HG03520 (cell line): ENCODE results near the gene PTPRH.
A peak's percentile ranks its signal among the peaks of the same experiment; 100 is the strongest.

Source experiments
- ATAC-seq: cut with Tn5 transposase; IDR thresholded peaks from one replicate; pipeline ENCODE4 v1.9.1; 2021; ENCODE audit warnings: mild to moderate bottlenecking, moderate library complexity; ENCODE audit not compliant: unreplicated experiment

Gene PTPRH, protein sequence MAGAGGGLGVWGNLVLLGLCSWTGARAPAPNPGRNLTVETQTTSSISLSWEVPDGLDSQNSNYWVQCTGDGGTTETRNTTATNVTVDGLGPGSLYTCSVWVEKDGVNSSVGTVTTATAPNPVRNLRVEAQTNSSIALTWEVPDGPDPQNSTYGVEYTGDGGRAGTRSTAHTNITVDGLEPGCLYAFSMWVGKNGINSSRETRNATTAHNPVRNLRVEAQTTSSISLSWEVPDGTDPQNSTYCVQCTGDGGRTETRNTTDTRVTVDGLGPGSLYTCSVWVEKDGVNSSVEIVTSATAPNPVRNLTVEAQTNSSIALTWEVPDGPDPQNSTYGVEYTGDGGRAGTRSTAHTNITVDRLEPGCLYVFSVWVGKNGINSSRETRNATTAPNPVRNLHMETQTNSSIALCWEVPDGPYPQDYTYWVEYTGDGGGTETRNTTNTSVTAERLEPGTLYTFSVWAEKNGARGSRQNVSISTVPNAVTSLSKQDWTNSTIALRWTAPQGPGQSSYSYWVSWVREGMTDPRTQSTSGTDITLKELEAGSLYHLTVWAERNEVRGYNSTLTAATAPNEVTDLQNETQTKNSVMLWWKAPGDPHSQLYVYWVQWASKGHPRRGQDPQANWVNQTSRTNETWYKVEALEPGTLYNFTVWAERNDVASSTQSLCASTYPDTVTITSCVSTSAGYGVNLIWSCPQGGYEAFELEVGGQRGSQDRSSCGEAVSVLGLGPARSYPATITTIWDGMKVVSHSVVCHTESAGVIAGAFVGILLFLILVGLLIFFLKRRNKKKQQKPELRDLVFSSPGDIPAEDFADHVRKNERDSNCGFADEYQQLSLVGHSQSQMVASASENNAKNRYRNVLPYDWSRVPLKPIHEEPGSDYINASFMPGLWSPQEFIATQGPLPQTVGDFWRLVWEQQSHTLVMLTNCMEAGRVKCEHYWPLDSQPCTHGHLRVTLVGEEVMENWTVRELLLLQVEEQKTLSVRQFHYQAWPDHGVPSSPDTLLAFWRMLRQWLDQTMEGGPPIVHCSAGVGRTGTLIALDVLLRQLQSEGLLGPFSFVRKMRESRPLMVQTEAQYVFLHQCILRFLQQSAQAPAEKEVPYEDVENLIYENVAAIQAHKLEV

DNA sequence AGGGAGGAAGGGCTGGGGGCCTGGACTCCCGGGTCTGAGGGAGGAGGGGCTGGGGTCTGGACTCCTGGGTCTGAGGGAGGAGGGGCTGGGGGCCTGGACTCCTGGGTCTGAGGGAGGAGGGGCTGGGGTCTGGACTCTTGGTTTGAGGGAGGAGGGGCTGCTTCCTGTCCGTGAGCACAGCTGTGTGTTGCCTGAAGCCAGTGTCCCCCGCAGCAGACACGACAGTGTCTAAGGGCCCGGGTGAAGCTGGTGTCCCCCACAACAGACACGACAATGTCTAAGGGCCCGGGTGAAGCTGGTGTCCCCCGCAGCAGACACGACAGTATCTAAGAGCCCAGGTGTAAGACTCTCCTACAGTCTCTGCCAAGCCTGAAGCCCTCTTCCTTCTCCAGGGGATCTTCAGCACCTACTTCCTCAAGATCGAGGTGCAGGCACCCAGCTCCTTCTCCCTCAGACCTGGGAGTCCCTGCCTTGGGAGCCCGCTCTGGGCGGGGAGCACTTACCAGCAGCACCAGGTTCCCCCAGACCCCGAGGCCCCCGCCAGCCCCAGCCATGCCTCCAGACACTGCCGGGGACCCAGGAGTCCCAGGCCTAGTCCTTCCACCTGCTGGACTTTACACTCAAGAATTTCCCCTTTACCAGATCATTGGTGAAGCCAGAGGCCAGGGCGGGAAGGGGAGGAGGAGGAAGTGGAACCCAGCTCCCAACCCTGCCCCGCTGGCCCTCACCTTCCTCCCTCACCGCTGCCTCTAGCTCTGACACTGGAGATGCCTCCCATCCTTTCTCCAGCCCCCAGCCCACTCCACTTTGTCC lies at the start of gene PTPRH:
TSS of gene PTPRH (minus strand) at position 622 of the 813 bp plus-strand sequence. CDS start at position 554, 68 bp downstream.
- ATAC-seq, result no peak

DNA sequence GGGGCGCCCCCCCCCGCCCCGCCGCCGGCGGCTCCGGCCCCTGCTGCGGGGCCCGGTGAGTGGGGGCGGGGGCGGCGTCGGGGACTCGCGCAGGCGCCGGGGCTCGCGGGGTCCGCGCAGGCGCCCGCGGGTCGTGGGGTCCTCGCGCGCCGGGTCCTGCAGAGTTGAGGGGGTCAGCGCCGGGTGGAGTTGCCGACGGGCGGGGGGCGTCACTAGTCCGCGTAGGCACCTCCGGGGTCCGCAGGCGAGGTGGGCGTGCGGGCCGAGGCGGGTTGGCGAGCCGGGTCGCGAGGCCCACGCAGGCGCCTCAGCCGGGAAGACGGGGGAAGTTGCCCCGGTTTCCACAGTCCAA lies 49.2 kb upstream of the PTPRH start:
- peak; percentile 3 for ATAC-seq

DNA sequence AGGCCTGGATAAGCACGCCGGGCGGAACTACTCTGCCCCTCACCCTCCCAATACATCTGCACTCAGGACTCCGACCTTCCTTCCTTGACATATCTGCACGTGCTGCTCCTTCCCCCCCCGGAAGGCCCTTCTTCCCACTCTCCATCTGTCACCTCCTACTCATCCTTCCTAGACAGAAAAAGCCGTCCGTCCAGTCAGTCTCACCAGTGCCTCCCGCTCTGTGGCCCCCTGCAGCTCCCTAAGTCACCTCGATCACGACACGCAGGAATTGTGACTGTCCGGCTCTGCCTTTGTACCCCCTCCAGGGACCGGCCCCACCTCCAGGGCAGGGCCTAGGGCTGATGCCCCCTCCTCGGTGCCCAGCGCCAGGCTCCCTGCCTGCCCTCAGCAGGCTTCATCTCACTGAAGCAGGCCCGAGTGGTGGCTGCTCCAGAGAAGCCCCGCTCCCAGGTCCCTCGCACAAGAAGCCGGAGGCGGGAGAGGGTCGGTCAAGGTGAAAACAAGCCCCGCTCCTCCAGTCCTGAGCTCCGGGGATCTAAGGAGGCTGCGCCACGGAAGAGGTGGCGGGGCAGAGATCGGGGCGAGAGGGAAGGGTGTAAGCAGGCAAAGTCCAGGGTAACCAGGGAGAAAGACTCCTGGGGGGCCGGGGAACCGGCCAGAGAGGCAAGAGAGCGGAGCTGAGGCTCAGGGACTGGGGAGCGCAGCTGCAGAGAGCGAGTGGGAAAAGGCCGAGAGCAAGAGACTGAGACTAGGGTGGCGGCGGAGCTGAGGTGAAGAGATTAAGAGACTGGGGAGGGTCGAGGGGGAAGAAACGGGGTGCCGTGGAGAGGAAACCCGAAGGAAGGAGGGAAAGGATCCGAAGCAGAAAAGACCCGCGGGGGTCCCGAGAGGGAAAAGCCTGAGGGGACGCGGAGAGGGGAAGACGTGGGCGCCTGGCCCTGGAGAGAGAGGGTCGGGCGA lies 48.4 kb upstream of the PTPRH start:
- no peak for ATAC-seq

DNA sequence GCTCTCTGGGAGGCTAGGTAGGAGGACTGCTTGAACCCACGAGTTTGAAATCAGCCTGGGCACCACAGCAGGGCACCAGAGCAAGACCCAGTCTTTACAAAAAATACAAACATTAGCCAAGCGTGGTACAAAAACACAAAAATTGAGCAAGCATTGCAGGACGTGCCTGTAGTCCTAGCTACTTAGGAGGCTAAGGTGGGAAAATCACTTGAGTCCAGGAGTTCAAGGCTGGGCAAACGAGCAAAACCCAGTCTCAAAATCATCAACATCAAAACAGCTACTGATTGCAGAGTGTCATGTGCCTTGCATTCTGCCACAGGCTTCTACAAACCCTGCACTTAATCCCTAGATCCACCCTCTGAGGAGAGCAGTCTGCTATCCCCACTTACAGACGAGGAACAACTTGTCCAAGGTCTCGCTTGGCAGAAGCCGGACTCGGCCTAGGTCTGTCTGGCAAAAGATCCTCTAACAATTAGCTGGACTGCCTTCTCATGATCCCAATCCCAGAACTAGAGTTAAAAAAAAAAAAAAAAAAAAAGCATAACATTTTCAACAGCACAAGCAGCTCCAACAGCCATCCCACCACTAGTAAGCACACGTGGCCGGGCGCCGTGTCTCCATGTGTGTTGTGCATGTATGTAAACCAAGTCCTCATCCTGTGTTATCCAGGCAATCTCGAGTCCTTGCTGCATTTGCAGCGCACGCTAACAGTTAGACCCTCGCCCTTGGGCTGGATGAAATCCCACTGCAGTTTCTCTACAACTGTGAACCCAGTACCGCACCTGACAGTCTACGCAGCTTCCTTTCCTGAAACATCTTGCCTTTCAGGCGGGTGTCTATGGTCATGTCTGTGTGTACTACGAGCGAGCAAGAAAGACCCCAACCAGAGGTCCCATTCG lies 47.5 kb upstream of the PTPRH start:
- ATAC-seq, result no peak

DNA sequence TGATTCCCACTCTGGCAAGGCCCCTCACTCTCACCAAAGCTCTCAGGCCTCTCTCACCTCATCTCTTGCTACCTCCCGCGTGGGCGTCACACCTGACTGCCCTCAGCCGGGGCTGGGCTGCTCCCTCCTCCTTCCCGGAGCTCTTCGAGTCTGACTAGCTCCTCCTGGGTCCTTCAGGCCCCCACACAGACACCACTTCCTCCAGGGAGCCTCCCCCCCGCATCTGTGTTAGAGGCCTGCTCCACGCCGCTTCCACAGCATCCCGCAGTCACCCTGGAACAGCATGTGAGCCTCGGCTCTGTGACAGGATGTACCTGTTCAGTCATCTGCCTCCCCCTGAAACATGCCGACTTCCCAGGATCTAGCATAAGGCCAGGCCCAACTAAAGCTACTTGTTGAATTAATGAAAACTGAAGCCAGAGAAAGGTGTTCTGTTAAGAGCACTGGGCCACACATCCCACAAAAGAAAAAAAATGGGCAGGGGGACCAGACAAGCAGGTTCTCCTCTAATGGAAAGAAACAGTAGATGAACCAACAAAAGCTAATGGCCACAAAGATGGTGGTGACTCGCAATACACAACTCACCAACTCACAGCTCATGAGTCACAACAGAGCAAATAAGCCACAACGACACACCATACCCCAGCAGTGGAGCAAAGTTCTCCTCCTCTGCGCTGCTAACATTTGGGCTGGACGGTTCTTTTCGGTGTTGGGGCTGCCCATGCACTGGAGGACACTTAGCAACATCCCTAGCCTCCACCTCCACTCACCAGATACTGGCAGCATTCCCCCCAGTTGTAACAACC lies 46.5 kb upstream of the PTPRH start:
- ATAC-seq, result no peak

DNA sequence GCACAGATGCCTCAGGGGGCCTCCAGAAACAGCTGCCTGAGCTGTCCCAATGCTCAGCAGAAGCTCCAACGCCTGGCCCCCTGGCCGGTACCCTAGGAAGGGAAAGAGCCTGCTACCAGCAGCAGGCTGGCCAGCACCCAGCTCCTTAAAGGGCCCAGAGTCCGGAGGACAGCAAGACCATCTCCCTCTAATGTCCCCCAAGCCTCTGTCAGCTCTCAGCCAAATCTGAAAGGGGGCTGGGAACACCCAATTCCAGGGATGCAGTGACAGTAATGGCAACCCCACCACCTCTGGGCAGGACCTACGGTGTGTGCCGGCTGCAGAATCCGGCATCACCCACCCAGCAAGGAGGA lies 45.3 kb upstream of the PTPRH start:
- no peak for ATAC-seq

DNA sequence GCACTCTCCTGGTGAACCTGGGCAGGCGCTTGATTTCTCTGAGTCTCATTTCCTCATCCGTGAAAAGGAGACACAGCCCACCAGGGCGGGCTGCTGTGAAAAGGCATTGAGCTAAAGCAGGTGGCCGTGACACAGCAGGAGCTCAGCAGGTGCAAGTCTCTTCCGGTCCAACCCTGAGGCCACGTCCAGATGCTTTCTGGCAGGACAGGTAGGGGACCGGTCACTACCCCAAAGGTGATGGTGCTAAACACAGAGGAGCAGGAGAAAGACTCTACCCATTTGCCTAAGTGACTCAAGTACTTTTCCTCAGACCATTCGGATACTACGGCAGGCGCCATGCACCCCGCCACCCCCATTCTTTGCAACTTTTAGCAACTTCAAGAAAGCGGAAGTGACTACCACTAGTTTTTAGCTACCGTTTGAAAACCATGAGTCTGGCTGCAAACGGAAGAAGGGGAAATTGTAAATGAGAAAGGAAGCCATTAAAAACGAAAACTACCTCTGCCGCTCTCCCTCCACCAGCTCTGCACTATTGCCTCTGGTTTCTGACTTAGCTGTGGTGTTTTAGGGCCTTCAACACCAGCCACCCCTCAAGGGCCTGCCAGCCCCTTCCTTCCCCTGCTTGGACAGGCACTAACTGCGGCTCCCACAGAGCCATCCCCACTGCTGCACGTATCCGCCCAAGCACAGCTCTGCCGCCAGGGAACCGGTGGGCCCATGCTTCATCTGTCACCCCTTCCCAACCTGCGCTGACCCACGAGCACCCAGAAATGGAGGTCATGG lies 44.7 kb upstream of the PTPRH start:
- no peak for ATAC-seq

DNA sequence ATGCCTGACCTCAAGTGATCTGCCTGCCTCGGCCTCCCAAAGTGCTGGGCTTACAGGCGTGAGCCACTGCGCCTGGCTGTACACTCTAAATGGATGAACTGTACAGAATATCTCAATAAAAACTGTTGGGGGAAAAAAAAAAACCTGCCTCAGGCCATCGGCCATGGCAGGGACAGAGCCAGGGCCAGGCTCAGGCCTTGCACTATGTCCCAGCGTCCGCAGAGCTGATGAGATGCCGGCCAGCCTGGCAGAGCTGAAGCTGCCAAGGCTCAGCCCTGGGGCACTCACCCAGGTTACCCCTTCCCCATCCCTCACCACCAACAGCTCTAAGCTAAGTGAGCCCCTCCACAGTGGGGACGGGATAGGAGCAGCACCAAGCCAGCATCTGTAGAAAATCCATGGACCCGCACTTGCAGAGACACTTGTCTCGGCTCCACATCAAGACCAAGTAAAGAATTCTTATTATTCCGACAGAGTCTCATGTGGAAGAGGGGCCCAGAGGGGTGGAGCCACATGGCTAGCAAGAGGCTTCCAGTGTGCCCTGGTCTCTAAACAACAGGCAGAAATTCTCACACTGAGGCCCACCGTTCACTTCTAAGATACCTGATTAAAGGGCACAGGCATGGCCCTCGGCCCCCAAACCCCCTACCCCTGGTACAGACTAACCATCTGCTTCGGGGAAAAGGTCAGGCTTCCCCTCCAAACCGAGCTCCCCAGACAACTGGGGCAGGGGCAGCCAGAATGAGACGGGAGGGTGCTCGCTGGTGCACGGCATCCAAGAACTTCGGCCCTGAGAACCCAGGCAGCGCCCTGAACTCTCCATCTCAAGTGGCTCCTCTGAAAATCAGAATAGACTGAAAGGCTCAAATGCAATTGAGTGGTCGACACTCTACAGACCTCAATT lies 43.7 kb upstream of the PTPRH start:
- ATAC-seq, result no peak

DNA sequence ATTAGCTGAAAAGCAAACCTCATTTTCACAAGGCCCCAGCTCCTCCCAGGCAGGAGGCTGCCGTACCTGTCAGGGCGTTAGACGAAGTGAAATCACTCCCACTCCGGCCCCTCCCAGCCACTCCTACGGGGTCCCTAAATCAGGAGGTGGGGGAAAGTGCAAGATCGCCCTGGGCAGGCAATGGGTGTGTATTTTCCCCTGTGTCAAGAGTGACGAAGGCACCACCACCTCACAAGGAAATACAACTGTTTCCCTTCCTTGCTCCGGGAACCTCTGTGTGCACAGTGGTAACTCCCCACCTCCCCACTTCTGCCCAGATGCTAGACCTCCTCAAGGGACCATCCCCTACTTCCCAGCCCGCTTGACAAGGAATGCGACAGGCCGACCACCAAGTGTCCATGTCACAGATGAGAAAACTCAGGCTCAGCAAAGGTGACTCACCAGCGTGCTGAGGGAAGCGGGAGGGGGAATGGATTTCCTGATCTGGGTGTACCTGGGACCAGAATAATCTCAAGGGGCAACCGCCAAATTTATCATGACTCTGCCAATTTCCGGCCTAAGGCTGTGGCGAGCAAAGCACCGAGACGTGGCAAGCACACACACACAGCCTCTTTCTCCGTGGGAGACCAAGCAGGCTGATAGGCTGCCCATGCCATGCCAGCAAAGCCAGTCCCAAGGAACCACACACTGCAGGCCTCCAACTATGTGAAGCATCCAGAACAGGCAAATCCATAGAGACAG lies 42.2 kb upstream of the PTPRH start:
- no peak for ATAC-seq

DNA sequence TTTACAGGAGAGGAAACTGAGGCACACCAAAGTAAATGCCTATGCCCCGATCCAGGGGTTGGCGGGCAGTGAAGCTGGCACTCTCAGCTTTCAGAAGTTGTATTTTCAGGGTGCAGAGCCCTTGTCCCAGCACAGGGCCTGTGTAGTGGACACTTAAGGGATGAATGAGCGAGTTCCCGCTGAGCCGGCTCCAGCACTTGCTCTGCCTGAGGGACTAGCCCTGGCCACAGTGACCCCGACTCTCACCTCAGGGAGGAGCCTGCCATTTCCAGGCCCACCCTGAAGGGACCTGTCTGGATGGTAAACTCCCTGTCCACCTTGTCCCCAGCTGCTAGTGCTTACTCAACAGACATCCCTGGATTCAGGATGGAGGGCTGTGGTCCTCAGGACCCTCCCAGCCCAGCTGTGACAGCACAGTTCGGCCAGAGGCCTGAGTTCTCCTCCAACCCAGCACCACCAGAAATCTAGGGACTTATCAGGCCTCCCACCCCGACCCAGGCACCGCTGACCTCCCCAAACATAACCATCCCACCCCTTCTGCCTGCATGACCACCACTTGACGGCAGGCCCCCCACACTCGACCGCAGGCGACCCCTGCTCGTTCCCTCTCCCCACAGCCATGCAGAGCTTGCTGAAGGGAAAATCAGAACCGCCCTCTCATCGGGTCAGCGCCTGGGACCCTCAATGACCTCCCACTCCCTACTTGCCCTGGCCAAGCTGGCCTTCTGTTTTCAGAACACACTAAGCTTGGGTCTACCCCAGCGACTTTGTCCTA lies 41.1 kb upstream of the PTPRH start:
- ATAC-seq, result no peak

DNA sequence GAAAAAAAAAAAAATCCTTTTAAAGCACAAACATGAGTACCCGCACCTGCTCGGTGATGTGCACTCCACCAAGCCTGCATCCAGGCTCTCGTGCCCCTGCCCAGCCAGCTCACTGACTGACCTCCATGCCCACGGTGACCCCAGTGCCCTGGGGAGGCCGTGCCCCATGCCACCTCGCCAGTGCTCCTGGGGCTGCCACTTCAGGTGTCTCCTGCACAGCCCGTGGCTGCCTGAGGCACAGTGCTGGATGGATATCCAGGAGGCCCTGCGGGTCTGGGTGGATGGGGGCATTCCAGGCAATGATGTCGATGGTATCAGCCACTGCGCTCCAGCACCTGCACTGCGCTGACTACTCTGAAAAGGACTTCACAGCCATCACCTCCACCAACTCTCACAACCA lies 40.5 kb upstream of the PTPRH start:
- no peak for ATAC-seq

DNA sequence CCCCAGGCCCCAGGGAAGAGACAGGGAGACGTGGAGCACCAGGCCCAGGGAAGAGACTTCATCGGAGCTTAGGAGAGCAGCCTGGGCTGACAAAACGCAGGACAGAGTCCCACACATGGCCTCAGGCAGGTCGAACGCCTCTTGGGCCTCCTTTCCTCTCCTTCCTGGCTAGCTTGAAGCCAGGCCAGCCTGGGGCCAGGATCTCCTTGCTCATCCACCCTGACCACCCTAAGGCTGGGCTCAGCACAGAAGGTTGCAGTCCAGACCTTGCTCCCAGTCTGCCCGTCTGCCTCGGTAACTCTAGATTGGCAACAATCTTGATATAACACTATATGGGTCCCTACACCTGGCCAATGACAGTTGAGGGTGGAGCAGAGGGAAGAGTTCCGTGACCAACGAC lies 39.4 kb upstream of the PTPRH start:
- ATAC-seq, result no peak

DNA sequence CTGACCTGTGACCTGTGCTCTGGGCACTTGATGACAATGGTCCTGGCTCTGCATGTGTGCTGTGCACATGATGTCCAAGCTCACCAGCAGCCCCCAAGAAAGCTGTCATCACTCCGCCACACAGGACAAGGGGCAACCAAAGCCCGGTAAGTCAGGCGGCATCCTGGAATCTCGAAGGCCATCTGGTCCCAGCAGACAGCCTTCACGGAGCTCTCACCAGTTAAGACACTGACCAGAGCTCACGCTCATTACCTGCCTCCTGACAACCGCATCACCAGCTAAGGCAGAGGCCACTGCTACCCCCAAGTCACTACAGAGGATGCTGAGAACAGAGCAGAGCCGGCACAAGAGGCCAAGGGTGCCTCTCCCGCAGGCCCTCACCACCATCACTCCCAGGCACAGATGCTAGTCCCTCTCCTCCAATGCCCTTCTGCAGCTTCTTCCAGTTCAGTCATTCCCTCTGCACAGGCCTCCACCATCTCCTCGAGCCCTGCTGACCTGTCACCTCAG lies 38.9 kb upstream of the PTPRH start:
- ATAC-seq, result no peak

DNA sequence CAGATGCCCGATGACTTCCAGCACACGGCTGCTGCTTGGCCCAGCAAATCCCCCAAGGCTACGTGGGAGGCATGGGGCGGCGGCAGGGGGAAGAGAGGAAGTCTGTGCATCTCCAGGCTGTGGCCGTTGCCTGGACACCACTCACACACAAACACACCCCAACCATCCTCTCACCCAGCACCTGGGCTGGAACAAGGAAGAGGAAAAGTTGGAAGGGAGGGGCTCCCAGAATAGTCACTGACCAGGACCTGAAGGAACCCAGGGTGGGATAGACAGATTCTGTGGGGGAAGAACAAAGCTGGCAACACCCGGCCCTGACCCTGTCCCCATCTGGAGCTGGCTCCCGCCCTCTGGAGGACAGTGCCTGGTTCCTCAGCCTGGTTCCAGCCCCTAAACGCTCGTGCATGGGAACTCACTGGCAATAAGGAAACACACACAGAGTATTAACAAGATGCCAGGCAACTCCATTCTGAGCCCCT lies 38.4 kb upstream of the PTPRH start:
- no peak for ATAC-seq
